Smooth muscle cell (in vitro differentiated cells): ENCODE results near the gene WNT1. TPM values are rescaled to one million over a fixed set of nuclear protein-coding genes. Genes with fewer than 3 reads are reported as not detected.
A peak's percentile ranks its signal among the peaks of the same experiment; 100 is the strongest.

Experiments used
- DNase-seq: peaks from one replicate; lab custom pipeline; 2025; ENCODE audit not compliant: unreplicated experiment; lab: John Stamatoyannopoulos, UW
- H2AFZ ChIP-seq: fragments of 200-600 bp; sonication (generic); 2 replicates; pipeline ENCODE4 v1.6.0; 2016; ENCODE audit warnings: antibody characterized with exemption, low read depth, mild to moderate bottlenecking
- H3F3A ChIP-seq: fragments of 200-600 bp; sonication (generic); 2 replicates; pipeline ENCODE4 v1.6.0; 2017; ENCODE audit warnings: antibody characterized with exemption, low read depth
- H3K27ac ChIP-seq: fragments of 200-600 bp; sonication (generic); 2 replicates; pipeline ENCODE4 v1.5.1; 2016; ENCODE audit warnings: low read depth, mild to moderate bottlenecking
- H3K27me3 ChIP-seq: fragments of 200-600 bp; sonication (generic); 2 replicates; pipeline ENCODE4 v1.6.1; 2016; ENCODE audit warnings: low read depth, mild to moderate bottlenecking
- H3K36me3 ChIP-seq: fragments of 200-600 bp; sonication (generic); 2 replicates; pipeline ENCODE4 v1.5.1; 2016; ENCODE audit warnings: low read depth
- H3K4me1 ChIP-seq: fragments of 200-600 bp; sonication (generic); 2 replicates; pipeline ENCODE4 v1.5.1; 2016; ENCODE audit warnings: low read depth
- H3K4me2 ChIP-seq: fragments of 200-600 bp; sonication (generic); 2 replicates; pipeline ENCODE4 v1.6.0; 2016; ENCODE audit warnings: mild to moderate bottlenecking
- H3K4me3 ChIP-seq: fragments of 200-600 bp; sonication (generic); 2 replicates; pipeline ENCODE4 v1.5.1; 2016; ENCODE audit warnings: mild to moderate bottlenecking
- H3K79me2 ChIP-seq: fragments of 200-600 bp; sonication (generic); 2 replicates; pipeline ENCODE4 v1.6.0; 2016; ENCODE audit warnings: low read depth, mild to moderate bottlenecking
- H3K9ac ChIP-seq: fragments of 200-600 bp; sonication (generic); 2 replicates; pipeline ENCODE4 v1.6.0; 2016; ENCODE audit warnings: low read depth
- H3K9me3 ChIP-seq: fragments of 200-600 bp; sonication (generic); replicated peaks from 2 replicates; pipeline ENCODE4 v1.5.1; 2016; ENCODE audit warnings: low read depth
- H4K20me1 ChIP-seq: fragments of 200-600 bp; sonication (generic); 2 replicates; pipeline ENCODE4 v1.6.0; 2016; ENCODE audit warnings: low read depth
- WGBS: methylation state at CpG from one replicate; pipeline ENCODE4 v1.1.7; 2016; ENCODE audit warnings: low lambda C conversion rate; 5-methylcytosine and 5-hydroxymethylcytosine counted together
- polyA plus RNA-seq: library from polyadenylated mRNA; unstranded; fragments of >200 nt; fragmentation: Nextera tagmentation; extraction: Ambion mirVana; gene quantifications from 2 replicates; pipeline ENCODE4 v1.2.1, GENCODE V29; 2016
- total RNA-seq: library from RNA; depleted of rRNA; stranded (reverse); fragments of >200 nt; gene quantifications from 2 replicates; pipeline ENCODE4 v1.2.3, GENCODE V29; 2014
- TF ChIP-seq, protein P1 (sequence below): fragments of 200-600 bp; sonication (generic); IDR thresholded peaks from 2 replicates; pipeline ENCODE4 v1.5.1; 2017; ENCODE audit warnings: borderline replicate concordance, mild to moderate bottlenecking, antibody characterized with exemption; ENCODE audit not compliant: insufficient read depth, poor library complexity, severe bottlenecking

The WNT1 gene
- total and polyA plus RNA-seq, 2 experiments from 2014 or later: not detected

DNA sequence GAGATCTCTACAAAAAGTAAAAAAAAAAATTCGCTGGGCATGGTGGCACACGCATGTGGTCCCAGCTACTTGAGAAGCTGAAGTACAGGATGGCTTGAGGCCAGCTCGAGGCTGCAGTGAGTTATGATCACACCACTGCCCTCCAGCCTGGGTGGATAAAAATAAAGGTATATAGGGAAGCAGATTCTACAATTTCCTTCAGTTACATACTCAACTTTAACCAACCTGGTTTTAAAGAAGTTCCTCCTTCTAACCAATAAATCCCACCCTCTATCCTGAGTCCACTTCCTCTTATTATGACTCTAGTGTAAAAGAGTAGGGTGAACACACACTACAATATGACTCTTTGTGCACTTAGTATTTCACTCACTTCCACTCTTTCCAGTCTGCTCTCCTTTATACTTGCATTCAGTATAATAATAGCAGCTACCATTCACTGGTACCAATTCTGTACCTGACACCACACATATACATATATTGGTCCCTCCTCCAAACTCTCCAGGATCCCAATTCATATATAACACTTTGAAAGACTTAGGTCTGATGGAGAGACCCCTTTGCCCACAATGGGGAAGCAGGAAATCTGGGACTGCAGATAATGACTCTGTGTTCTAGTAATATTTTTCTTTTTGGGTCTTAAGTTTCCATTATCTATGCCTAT, 23.2 kb upstream of the WNT1 start:
- Histone ChIP-seq H3K9ac (no peak overlapping the region), H3K27ac (no peak overlapping the region), H3K79me2 (peaks cover 63% of the 10 kb centered on the region), H3K4me2 (peak overlapping the region; percentile 96), H2AFZ (no peak overlapping the region), H3K27me3 (no peaks in the 10 kb centered on the region), H3K9me3 (no peaks in the 10 kb centered on the region), H3K36me3 (no peaks in the 10 kb centered on the region), H3K4me1 (peaks cover 16% of the 10 kb centered on the region), H4K20me1 (peaks cover 63% of the 10 kb centered on the region), H3K4me3 (no peak overlapping the region), H3F3A (peaks cover 10% of the 10 kb centered on the region)
- WGBS: 100% methylated on average over 3 of the region's 3 CpGs
- TF ChIP-seq, protein P1, sequence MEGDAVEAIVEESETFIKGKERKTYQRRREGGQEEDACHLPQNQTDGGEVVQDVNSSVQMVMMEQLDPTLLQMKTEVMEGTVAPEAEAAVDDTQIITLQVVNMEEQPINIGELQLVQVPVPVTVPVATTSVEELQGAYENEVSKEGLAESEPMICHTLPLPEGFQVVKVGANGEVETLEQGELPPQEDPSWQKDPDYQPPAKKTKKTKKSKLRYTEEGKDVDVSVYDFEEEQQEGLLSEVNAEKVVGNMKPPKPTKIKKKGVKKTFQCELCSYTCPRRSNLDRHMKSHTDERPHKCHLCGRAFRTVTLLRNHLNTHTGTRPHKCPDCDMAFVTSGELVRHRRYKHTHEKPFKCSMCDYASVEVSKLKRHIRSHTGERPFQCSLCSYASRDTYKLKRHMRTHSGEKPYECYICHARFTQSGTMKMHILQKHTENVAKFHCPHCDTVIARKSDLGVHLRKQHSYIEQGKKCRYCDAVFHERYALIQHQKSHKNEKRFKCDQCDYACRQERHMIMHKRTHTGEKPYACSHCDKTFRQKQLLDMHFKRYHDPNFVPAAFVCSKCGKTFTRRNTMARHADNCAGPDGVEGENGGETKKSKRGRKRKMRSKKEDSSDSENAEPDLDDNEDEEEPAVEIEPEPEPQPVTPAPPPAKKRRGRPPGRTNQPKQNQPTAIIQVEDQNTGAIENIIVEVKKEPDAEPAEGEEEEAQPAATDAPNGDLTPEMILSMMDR: no peak
- DNase-seq: no peak

DNA sequence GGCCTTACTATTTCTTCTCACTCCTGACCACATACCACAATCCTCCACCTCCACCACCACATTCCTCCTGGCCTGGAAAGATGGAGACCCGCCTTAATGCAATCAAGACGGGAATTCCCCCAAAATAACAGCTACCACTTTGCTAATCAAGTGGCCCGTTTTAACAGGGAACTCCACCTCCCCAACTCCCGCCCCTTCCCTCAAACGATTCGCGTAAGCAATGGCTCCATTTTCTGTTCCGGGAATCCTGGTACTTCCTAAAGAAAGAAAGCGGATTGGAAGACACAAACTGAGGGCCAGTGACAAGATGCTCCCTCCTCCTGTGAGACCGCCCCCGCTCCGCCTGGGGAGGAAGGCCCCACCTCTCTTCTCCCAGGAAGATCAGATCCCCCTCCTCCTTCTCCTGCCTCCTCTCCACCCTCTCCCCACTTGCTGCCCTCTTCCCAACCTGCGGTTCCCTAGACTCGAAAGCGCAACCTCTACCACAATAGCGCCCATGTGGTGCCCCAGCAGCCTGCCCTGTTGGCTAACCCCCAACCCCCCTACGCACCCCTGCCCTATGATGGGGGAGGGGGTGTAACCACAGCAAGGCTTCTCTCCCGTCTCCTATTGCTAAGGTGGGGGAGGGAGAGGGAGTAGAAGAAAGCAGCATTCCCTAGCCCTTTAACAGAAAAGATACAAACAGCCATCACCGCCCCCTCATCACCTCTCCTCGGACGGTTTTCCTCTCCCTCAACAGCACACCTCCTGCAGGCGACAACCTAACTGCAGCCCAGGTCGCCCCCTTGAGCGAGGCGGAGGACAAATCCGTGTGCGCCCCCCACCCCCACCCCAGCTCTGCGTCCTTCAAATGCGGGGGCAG, 21.6 kb upstream of the WNT1 start:
- Histone ChIP-seq H3K27ac (peak overlapping the region; percentile 82), H3K4me2 (peak overlapping the region; percentile 96), H3K9ac (peak overlapping the region; percentile 92), H2AFZ (peak overlapping the region; percentile 94), H3K9me3 (no peaks in the 10 kb centered on the region), H3K4me1 (peaks cover 16% of the 10 kb centered on the region), H3K4me3 (peak overlapping the region; percentile 90), H3K36me3 (no peaks in the 10 kb centered on the region), H3K27me3 (no peaks in the 10 kb centered on the region), H3K79me2 (peaks cover 47% of the 10 kb centered on the region), H4K20me1 (peaks cover 48% of the 10 kb centered on the region), H3F3A (peaks cover 10% of the 10 kb centered on the region)
- WGBS: 2% methylated on average over 23 of the region's 29 CpGs
- peak; percentile 65 for DNase-seq
- TF ChIP-seq, protein P1: no peak

DNA sequence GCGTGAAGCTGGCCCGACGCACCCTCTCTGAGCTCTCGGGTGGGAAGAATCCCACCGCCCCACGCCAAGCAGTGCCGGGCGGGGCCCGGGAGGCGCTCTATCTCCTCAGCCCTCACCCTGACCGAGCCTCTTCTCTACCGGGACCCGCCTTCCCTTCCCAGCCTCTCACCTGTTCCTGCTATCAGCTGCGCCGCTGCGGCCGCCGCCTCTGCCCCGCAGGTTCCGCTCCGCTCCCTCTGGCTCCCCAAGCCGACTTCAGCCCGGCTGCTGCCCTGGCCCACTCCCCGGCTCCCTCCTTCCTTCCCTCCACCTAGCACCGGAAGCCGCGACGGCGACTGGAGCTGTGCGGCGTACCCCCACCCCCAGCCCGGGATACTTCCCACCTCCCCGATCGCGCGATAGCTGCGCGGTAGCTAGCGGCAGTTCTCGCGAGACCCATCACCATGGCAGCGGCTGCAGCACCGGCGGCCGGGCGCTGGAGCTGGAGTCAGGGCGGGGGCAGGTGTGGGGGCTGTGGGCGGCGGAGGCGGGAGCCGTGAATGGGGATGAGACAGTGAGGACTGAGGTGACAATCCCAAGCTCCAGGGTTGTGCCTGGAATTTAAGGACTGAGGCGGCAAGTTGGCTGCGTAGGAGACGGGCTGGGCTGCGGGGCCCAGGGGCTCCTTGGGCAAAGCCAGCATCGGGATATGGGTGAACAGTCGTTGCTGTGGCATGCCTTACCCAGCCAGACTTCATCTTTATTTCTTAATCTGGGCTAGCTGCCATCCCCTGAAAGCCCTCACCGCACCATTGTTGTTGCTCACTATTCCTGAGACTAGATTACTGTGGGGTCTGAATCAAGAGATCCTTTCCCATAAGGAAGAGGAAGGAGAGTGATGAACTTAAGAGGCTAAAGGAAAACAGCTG, 20.7 kb upstream of the WNT1 start, which contains the start of gene ARF3:
Gene ARF3, minus strand, starts transcription at position 347 of the 908 bp plus-strand sequence. CDS start 16,392 bp downstream, outside the sequence.
- Histone ChIP-seq H3F3A (peaks cover 10% of the 10 kb centered on the region), H3K79me2 (peaks cover 39% of the 10 kb centered on the region), H3K4me3 (peak within 1 kb of the TSS; percentile 90), H3K9me3 (no peaks in the 10 kb centered on the region), H3K4me2 (peak within 1 kb of the TSS; percentile 96), H3K36me3 (no peaks in the 10 kb centered on the region), H3K27me3 (no peaks in the 10 kb centered on the region), H4K20me1 (peaks cover 39% of the 10 kb centered on the region), H2AFZ (peak within 1 kb of the TSS; percentile 94), H3K27ac (peak within 1 kb of the TSS; percentile 82), H3K9ac (peak within 1 kb of the TSS; percentile 92), H3K4me1 (peaks cover 16% of the 10 kb centered on the region)
- peak; percentile 75 for DNase-seq
- TF ChIP-seq, protein P1: no peak
- under 1% methylated on average over 49 of the region's 58 CpGs for WGBS
